IPS-18c (cell line): Measurements from ENCODE around the gene MAP4K5.
"Not testable (repeated sequence)": the region's sequence is repeated elsewhere in the genome, so short reads cannot be mapped to it uniquely, and the experiment has no call there.

ENCODE experiments used
- H3K4me3 ChIP-seq: 2 replicates; pipeline ENCODE4 v1.7.0; 2013; ENCODE audit warnings: low read depth, mild to moderate bottlenecking, low read length, moderate library complexity; ENCODE audit not compliant: insufficient read depth
- H3K9me3 ChIP-seq: one replicate; pipeline ENCODE4 v1.6.1; 2013; ENCODE audit warnings: mild to moderate bottlenecking, low read length, moderate library complexity; ENCODE audit not compliant: control insufficient read depth, insufficient read depth

MAP4K5 gene

DNA sequence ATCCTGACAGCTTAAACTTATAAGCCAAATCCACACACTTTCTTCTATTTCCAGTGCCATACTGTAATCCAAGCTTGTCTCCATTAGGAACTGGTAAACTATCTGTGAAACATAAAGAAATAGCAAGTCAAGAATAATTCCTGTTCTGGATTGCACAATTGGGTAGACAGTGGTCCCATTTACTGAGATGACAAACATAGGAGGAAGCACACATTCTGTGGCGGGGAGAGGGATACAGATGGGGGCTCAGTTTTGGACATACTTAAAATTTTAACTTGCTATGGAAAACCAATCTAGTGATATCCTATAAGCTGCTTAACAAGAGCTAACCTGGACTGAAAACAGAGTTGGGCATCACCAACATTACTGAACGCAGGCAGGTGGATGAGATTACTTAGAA is 16.3 kb downstream of the MAP4K5 start:
- H3K9me3 ChIP-seq: no peaks in the 10 kb centered on the region
- H3K4me3 ChIP-seq: no peak overlapping the region

DNA sequence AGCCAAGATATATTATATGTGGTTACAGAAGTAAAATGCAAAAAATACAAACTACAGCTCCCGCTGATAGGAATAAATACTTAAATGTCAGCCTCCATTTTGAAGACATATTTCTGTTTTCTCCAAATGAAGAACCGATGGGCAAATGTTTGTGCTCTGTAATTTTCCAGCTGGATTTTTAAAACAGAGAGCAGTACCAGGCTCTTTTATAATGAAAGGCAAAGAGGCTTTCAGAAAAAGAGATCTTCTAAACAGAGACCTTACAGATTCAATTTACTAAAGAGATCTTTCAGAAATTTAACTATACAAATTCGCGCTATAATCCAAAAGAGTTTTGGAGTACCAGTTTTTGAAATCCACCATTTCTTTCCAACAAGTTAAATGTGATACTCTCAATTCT is 19.9 kb downstream of the MAP4K5 start:
- no peak overlapping the region for H3K4me3 ChIP-seq

DNA sequence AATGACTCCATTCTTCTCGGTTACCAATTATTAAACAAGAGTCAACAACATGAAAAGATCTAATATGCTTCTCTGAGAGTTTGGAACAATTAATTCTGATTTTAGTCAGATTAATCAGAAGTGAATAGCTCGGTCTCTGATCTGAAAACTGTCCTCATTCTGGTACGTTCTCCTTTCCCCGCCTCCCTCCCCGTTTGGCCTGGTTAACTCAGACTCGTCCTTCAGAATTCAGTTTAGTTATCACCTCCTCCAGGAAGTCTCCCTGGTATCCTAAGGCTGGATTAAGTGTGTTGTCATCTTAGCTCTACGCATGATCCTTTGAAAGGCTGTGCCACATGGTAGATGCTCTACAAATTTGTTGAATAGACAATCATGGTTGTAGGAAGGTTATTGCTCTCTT is 22.2 kb downstream of the MAP4K5 start:
- H3K4me3 ChIP-seq: no peak overlapping the region
- no peaks in the 10 kb centered on the region for H3K9me3 ChIP-seq

More for the DNA sequence above, 19.9 kb downstream of the MAP4K5 start:
- H3K9me3 ChIP-seq: no peaks in the 10 kb centered on the region

DNA sequence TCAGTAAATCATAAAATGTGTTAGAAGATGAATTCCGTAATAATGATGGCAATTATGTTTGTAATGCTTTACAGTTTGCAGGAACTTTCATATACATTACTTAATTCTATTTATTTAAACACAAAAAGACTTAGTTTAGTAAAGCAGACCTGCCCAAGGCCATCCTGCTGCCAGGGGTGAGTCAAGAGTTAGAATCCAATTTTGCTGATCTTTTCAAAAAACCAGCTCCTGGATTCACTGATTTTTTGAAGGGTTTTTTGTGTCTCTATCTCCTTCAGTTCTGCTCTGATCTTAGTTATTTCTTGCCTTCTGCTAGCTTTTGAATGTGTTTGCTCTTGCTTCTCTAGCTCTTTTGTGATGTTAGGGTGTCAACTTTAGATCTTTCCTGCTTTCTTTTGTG is 25.3 kb downstream of the MAP4K5 start:
- not testable (repeated sequence) for H3K4me3 ChIP-seq, H3K9me3 ChIP-seq

DNA sequence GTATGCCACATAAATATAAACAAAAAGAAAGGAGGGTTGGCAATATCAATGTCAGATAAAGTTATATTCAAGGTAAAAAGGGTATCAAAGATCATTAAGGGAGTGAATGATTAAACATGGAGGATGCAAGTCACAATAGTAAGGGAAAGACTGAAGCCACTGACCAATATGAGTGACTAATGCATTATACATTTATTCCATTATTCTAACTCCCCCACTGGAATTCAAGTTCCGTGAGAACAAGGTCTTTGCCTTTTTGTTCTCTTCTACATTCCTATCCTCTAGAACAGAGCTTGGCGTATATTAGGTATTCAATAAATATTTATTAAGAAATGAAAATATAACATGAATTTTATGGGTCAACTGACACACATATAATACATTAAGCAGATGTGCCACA is 30.7 kb downstream of the MAP4K5 start:
- Histone ChIP-seq H3K4me3 (no peak overlapping the region), H3K9me3 (no peaks in the 10 kb centered on the region)

DNA sequence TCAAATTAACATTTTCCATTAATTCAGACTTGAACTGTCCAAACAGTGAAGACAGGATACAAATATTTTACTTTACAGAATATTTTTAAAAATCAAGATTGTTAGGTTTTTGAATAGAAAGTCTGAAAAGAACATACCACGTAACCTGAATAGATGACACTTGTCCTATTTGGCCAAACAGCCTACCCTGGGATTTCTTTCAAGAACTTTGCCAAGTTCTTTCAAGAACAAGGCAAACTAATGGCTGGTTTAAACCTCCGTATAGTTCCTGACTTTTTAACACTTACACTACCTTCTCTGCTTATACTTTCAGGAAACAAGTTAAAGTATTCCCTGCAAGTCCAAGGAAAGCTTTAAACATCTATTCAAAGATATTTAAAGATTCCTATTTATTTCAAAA is 35.0 kb downstream of the MAP4K5 start:
- Histone ChIP-seq H3K4me3 (no peak overlapping the region), H3K9me3 (no peaks in the 10 kb centered on the region)

DNA sequence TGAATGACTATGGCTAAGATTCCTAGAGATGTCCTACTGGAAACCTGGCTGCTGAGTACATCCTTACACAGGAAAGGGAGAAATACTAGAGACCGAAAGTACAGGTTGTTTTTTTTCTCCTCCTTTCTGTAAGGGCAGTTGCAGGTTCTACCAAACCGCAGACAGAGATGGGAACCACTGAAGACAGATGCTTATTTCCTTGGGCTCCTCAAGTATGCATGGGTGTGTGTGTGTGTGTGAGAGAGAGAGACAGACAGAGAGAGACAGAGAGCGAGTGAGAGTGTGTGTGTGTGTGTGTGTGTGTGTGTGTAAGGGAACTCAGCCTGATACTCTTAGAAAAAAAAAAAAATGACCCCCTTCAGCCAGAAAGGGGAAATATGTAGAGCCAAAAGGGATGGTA is 42.5 kb downstream of the MAP4K5 start:
- Histone ChIP-seq H3K9me3 (no peaks in the 10 kb centered on the region), H3K4me3 (no peak overlapping the region)

DNA sequence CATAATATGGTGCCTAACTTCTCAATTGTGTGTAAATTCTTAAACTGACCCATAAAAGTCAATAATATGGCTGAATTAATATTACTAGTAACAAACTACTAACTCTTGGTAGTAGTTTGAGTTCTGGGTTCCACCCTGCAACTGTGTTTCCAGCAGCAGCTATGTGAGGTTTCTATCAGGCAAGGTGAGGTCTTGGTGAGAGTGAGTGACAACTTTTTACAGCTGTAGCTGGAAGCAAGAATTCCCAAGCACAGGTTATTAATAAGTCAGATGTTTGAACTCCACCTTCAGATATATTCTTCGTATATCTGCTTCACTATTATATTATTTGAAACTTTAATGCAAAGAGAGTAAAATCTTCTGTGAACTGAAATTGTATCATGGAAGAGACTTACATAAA is 43.8 kb downstream of the MAP4K5 start:
- Histone ChIP-seq H3K4me3 (no peak overlapping the region), H3K9me3 (no peaks in the 10 kb centered on the region)

DNA sequence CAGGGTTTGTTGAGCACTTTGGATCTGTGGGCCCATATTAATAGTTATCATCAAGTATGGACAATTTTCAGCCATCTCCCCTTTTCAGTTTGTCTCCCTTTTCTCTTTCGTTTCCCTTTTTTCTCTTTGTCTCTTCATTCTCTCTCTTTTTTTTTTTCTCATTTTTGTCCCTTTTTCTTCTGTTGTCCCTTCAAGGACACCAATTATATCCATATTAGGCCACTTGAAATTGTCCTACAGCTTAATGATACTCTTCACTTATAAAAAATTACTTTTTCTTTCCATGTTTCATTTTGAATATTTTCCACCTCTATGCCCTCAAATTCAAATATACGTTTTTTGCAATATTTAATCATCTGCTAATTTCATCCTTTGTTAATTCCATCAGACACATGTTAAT is 53.3 kb downstream of the MAP4K5 start:
- Histone ChIP-seq H3K4me3 (no peak overlapping the region), H3K9me3 (no peaks in the 10 kb centered on the region)

DNA sequence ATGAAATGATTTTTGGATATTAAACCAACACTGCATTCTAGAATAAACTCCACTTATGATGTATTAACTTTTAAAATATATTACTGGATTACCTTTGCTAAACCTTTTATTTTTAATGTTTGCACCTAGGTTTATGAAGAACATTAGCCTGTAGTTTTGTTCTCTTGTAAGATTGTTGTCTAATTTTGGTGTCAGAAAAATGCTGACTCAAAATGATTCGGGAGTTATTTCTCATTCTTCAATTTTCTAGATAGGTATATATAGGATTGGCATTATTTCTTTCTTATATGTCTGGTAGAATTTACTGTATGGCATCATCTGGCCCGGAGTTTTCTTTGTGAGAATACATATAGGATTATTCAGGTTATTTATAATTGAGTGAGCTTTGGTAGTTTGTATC is 54.6 kb downstream of the MAP4K5 start:
- Histone ChIP-seq H3K4me3 (no peak overlapping the region), H3K9me3 (no peaks in the 10 kb centered on the region)

DNA sequence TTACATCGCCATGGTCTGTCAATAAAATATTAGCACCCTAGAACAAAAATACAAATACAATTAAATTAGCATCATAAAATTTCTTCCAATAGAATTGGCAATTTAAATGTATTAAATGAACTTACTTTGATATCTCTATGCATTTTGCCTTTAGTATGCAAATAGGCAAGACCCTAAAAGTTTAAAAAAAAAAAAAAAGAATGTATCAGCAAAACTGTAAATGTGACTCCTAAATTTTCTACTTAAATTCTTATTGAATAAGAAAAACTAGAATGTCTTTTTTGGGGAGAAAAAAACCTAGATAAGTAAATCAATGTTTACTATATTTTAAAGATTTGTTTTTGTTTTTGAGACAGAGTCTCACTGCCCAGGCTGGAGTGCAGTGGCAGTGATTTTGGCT is 56.2 kb downstream of the MAP4K5 start:
- no peaks in the 10 kb centered on the region for H3K9me3 ChIP-seq
- no peak overlapping the region for H3K4me3 ChIP-seq

DNA sequence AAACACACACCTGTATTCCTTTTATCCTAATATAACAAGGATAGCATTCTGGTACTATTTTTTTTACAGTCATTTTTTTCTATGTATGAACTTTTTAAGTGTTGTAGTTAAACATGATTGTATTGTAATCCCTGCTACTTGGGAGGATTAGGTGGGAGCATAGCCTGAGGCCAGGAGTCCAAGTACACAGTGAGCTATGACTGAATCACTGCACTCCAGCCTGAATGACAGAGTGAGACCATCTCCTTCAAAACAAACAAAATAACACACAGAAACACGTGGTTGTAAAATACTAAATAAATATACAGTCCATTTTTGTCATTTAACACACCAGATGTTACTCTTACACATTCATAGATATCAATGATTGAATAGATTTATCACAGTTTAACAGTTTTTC is 56.9 kb downstream of the MAP4K5 start:
- no peaks in the 10 kb centered on the region for H3K9me3 ChIP-seq
- no peak overlapping the region for H3K4me3 ChIP-seq

DNA sequence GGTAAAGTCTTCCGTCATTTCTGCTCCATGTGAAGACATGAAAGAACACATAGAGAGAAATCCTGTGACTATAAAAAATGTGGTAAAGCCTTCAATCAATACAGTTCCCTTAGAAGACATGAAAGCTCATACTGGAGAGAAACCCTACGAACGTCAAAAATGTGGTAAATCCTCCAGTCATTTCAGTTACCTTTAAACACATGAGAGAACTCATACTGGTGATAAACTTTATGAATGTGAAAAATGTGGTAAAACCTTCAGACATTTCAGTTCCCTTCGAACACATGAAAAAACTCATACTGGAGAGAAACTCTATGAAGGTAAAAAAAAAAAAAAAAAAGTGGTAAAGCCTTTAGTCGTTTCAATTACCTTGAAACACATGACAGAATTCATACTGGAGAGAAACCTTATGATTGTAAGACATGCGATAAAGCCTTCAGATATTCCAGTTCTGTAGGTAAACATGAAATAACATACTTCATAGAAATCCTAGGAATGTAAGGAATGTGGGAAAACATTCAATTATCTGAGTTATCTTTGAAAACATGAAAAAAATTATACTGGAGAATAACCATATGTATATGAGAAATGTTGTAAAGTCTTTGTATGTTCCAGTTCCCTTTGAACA is 60.4 kb downstream of the MAP4K5 start:
- no peaks in the 10 kb centered on the region for H3K9me3 ChIP-seq
- H3K4me3 ChIP-seq: no peak overlapping the region

DNA sequence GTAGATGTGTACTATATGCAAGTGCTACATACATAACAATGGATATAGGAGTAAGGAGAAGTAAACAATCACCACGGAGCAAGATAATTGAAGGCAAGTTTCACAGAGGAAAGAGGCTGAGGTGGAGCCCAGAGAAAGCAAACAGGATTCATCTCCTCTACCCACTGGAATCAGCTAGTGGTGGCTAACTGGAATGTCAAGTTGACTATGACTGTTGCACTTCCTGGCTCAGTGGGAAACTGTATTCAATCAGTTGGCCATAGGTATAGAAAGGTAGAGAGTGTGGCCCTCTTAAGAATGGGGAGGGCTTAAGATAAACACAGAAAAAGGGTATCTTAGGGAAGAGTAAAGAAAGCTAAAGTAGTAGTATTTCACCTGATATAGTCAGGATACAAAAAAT is 62.4 kb downstream of the MAP4K5 start:
- H3K9me3 ChIP-seq: no peaks in the 10 kb centered on the region
- no peak overlapping the region for H3K4me3 ChIP-seq

DNA sequence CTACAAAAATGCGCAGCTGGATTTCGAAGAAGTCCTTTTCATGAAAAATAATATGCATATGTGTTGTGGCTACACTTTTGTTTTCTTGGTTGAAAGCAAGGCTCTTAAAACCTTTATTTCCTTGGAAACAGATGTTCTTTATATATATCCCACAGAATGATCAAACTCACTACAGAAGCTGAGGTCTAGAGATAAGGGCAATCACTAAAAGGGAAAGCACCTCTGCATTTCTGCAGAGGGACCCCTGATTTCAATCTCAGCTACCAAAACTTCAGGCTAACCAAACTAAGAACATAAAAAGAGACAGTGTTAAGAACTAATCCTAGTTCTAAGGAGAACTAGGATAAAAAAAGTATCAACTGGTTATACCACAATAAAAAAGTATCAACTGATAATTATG is 70.3 kb downstream of the MAP4K5 start:
- H3K9me3 ChIP-seq: no peaks in the 10 kb centered on the region
- H3K4me3 ChIP-seq: no peak overlapping the region

DNA sequence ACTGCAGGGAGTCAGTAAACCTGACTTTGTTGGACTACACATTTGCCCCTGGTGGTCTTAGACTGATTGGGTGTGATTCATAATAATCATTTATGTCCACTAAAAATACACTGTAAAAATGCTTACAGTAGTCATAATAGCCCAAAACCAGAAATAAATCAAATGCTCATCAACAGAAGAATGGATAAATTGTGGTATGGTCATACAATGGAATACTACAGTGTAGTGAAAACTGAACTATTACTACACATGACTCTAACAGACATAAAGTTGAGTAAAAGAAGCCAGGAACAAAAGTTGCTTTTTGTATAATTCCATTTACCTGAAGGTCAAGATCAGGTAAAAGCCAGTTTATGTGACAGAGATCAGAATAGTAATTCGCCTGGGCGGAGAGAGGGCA is 78.5 kb downstream of the MAP4K5 start:
- Histone ChIP-seq H3K4me3 (no peak overlapping the region), H3K9me3 (no peaks in the 10 kb centered on the region)

DNA sequence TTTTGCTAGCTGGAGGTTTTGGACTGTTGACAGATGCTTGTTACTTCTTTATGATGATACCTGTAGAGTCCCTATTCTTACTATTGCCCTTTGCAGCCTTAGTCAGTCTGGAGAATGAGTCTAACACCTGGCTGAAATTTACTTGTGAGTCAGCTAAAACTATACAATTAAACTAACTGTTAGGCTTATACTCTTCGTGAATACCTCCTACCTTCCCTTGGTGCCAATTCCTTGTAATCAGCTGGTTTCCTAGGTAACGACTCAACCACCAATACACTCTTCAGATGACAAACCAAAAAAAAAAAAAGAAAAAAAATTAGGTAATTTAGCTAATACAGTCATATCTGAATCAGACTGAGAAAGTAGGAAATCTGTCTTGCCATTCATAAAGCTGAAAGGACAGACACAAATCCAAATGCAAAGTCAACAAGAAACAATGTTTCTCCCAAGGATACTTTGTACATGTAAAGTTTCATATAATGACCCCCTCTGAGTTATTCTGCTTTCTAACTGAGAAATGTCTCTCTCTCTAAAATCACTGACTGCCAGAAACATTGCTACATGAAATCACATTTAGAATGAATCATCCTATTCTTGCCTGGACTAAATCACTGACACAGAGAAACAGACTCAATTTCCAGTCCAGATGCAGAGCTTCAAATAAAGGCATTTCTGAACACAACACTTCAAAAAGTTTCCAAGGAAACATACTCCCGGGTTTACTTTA is 79.2 kb downstream of the MAP4K5 start:
- H3K4me3 ChIP-seq: no peak overlapping the region
- no peaks in the 10 kb centered on the region for H3K9me3 ChIP-seq

DNA sequence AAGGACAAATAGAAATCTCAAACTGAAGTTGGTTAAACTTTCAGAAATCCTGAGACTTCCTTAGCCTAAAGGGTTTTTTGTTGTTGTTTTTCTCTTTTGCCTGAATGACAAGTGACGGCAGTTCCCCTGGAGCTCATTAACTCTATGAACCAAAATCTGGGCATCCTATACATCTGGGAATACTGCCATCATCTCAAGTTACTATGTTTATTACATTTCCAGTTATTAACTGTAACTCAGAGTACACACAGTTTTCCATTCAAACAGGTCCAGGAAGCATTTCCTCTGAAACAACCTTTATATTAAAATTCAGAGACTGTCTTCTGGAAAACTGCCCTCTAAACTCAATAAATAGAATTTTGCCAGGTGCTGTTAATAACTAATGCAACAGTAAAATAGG is 80.1 kb downstream of the MAP4K5 start:
- H3K9me3 ChIP-seq: no peaks in the 10 kb centered on the region
- H3K4me3 ChIP-seq: no peak overlapping the region

DNA sequence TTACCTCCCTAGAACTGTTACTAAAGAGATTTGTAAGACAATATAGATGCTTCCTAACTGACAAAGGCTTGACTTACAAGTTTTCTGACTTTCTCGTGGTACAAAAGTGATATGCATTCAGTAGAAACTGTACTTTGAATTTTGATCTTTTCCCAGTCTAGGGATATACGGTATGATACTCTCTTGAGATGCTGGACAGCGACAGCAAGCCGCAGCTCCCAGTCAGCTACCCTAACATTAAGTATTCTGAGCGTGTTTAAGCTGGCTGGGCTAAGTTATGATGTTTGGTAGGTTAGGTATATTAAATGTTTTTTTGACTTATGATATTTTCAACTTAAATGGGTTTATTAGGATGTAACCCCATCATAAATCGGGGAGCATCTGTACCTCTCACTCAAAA is 80.5 kb downstream of the MAP4K5 start:
- H3K4me3 ChIP-seq: no peak overlapping the region
- no peaks in the 10 kb centered on the region for H3K9me3 ChIP-seq
